GM12865 (cell line): ENCODE measurements around the gene TMEM250.
A peak's percentile ranks its signal among the peaks of the same experiment; 100 is the strongest.

Source experiments
- DNase-seq: peaks from one replicate; pipeline ENCODE4 v3.0.0; 2010; ENCODE audit warnings: low read depth
- H3K4me3 ChIP-seq: 2 replicates; pipeline ENCODE4 v1.5.1; 2011; ENCODE audit warnings: mild to moderate bottlenecking, low read depth, low read length, control low read depth
- CTCF ChIP-seq: IDR thresholded peaks from 2 replicates; pipeline ENCODE4 v1.5.1; 2011; ENCODE audit warnings: low read length, control low read depth, low read depth, inconsistent platforms; ENCODE audit not compliant: insufficient read depth; ENCODE audit errors: missing control alignments

TMEM250 gene

DNA sequence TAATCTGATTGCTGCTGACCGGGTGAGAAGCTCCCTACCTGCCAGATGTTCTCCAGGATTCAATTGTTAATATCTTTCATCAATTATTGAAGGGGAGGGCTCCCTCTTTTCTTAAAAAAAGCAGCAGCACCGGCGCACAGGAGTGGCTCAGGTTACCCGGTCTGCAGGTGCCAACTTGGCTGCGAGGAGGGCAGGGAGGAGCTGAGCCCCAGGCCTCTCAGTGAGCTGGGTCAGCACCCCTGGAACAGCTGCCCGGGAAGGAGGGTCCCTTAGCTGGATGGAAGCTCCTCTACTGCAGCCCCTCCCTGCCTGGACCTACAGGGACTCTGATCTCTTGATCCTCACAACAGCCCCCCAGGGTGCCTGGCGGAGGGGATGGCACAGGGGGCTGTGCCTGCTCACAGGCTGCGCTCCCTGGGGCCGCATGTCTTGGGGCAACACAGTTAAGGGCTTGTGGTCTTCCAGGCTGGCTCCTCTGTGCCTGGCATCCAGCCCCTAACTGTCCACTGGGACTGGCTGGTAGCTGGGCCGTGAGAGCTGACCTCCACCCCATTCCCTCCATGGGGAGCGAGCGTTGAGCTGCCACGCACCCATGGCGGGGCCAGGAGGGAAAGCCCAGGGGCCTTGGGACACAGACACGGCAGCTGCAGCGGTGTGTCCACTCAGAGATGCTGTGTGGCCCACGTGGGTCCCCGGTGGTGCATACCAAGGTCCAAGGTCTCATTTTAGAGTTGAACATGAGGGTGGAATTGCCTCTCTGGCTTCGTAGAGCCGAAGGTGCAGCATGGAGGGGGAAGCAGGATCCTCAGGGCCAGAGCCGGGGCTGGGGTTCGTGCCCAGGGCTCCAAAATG, 28.6 kb upstream of the TMEM250 start:
- no peak for DNase-seq
- no peak for TF ChIP-seq CTCF
- H3K4me3 ChIP-seq, result no peak overlapping the region

- TF ChIP-seq CTCF, result no peak
- no peak for DNase-seq
- H3K4me3 ChIP-seq, result no peak overlapping the region
Observed at GRCh38 chr9:136146126-136147037, 27.7 kb upstream of the TMEM250 start.

GRCh38 chr9:136145580-136145979, 26.9 kb upstream of the TMEM250 start:
- DNase-seq, result no peak
- no peak for TF ChIP-seq CTCF
- H3K4me3 ChIP-seq, result no peak overlapping the region

- H3K4me3 ChIP-seq, result no peak overlapping the region
- no peak for TF ChIP-seq CTCF
- no peak for DNase-seq
Observed at GRCh38 chr9:136144450-136144849, 25.8 kb upstream of the TMEM250 start.

- no peak for DNase-seq
- TF ChIP-seq CTCF, result peak; percentile 31
- no peak overlapping the region for H3K4me3 ChIP-seq
Observed at GRCh38 chr9:136143215-136144001, 24.7 kb upstream of the TMEM250 start.

DNA sequence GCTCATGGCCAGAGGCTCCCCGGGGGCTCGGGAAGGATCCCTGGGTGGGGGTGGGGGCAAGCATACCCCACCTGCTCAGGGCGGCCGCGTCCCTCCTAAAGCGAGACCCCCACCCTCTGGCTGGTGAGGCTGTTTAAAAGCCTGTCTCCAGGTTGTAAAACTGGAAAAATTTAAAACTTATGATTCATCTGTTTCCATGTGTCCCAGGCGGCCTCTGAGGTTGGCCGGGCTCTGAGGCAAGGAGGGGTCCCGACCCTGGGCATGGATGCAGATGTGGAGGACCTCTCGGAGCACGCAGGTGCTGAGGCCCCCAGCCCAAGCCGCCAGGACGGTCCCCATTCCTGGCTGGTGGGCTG, 24.2 kb upstream of the TMEM250 start:
- DNase-seq, result no peak
- H3K4me3 ChIP-seq, result no peak overlapping the region
- TF ChIP-seq CTCF, result no peak
